ENCODE results near the gene RAPGEF2.

Gene RAPGEF2

DNA sequence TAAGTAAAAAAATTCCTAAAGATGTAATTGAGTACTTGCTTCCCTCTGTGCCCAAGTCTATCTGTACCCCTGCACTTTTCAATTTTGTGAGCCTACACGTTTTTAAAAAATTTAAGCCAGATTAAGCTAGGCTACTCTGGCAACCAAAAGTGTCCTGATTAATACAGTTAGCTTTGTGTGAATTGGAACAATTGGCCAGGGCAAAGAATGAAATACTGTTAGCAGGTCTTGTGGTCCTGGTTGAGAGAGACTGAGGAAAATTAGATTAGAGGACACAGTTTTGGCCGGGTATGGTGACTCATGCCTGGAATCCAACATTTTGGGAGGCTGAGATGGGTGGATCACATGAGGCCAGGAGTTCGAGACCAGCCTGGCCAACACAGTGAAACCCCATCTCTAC lies 293.3 kb downstream of the RAPGEF2 start:
- no peak overlapping the region for H3K14ac ChIP-seq (ENCODE audit: low read length in 2 of 2)
- H3K4me1 ChIP-seq (ENCODE audit: control insufficient read depth, insufficient read depth, low read depth, low read length) = peaks cover 4% of the 10 kb centered on the region
- WGBS = 100% methylated on average over 1 of the region's 3 CpGs

DNA sequence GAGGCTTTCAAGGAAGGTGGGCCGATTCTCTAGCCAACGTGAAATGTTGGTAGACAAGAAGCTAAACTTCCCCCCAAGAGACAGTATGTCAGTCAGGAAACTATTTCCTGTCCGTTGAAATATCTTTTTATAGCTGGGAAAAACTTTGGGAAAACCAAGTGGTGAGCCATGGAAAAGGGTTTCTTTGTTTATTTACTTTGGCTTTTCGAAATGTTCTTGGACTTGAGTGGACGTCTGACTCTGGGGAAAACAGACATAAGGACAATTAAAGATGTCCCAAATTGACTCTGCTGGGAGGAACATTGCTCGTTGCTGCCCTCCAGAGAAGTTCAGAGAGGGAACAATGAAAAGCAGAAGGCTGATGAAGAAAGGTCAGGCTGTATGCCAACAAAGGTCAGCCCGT lies 295.4 kb downstream of the RAPGEF2 start:
- Histone ChIP-seq H3K4ac (ENCODE audit: low read depth in 1 of 2, low read length in 2 of 2) (no peak overlapping the region), H3K14ac (ENCODE audit: low read length in 2 of 2) (peak overlapping the region in 1 of 2 experiments; percentile 58), H4K8ac (ENCODE audit: low read length) (peak overlapping the region; percentile 54), H4K91ac (ENCODE audit: low read length) (no peak overlapping the region), H2BK120ac (ENCODE audit: low read depth, low read length) (peak overlapping the region; percentile 54), H3K36me3 (ENCODE audit: control insufficient read depth in 1 of 2, insufficient read depth in 2 of 2, low read depth in 1 of 2, low read length in 2 of 2) (no peaks in the 10 kb centered on the region), H3K23ac (ENCODE audit: low read length in 2 of 2) (no peak overlapping the region), H3K9ac (ENCODE audit: low read length) (no peak overlapping the region), H3K79me1 (replicated peaks; ENCODE audit: low read length, poor library complexity, severe bottlenecking) (no peaks in the 10 kb centered on the region), H2AK5ac (ENCODE audit: low read length, severe bottlenecking) (no peak overlapping the region), H3K27me3 (ENCODE audit: control insufficient read depth in 1 of 2, insufficient read depth in 1 of 2, low read length in 2 of 2) (no peaks in the 10 kb centered on the region), H3K18ac (ENCODE audit: low read depth in 1 of 2, low read length in 2 of 2) (peak overlapping the region in 1 of 2 experiments; percentile 79), H3K9me3 (ENCODE audit: control insufficient read depth, low read length) (no peaks in the 10 kb centered on the region), H3K27ac (ENCODE audit: low read length, poor library complexity, severe bottlenecking) (no peak overlapping the region), H3K4me3 (ENCODE audit: insufficient read depth in 1 of 2, low read depth in 1 of 2, low read length in 2 of 2) (no peak overlapping the region), H2BK12ac (ENCODE audit: low read length in 2 of 2) (peak overlapping the region in 1 of 2 experiments; percentile 92), H2BK15ac (ENCODE audit: low read depth, poor library complexity, severe bottlenecking) (no peak overlapping the region), H2BK5ac (ENCODE audit: low read depth, low read length, poor library complexity, severe bottlenecking) (no peak overlapping the region), H2AFZ (ENCODE audit: low read depth, low read length) (no peak overlapping the region), H3K4me1 (ENCODE audit: control insufficient read depth, insufficient read depth, low read depth, low read length) (peaks cover 9% of the 10 kb centered on the region), H3K4me2 (ENCODE audit: low read length, poor library complexity, severe bottlenecking) (no peak overlapping the region)
- peak; percentile 76 for DNase-seq
- 13% methylated on average over 5 of the region's 7 CpGs for WGBS

More for the DNA sequence above, 293.3 kb downstream of the RAPGEF2 start:
- no peak for DNase-seq
- Histone ChIP-seq H3K27ac (ENCODE audit: low read length, poor library complexity, severe bottlenecking) (no peak overlapping the region), H3K27me3 (ENCODE audit: control insufficient read depth in 1 of 2, insufficient read depth in 1 of 2, low read length in 2 of 2) (no peaks in the 10 kb centered on the region), H3K4ac (ENCODE audit: low read depth in 1 of 2, low read length in 2 of 2) (no peak overlapping the region), H3K9ac (ENCODE audit: low read length) (no peak overlapping the region), H3K9me3 (ENCODE audit: control insufficient read depth, low read length) (no peaks in the 10 kb centered on the region), H4K91ac (ENCODE audit: low read length) (no peak overlapping the region), H2BK5ac (ENCODE audit: low read depth, low read length, poor library complexity, severe bottlenecking) (no peak overlapping the region), H3K23ac (ENCODE audit: low read length in 2 of 2) (no peak overlapping the region), H2AK5ac (ENCODE audit: low read length, severe bottlenecking) (no peak overlapping the region), H2AFZ (ENCODE audit: low read depth, low read length) (no peak overlapping the region), H3K4me2 (ENCODE audit: low read length, poor library complexity, severe bottlenecking) (no peak overlapping the region), H4K8ac (ENCODE audit: low read length) (no peak overlapping the region), H3K79me1 (replicated peaks; ENCODE audit: low read length, poor library complexity, severe bottlenecking) (no peaks in the 10 kb centered on the region), H3K36me3 (ENCODE audit: control insufficient read depth in 1 of 2, insufficient read depth in 2 of 2, low read depth in 1 of 2, low read length in 2 of 2) (no peaks in the 10 kb centered on the region), H2BK120ac (ENCODE audit: low read depth, low read length) (no peak overlapping the region), H2BK12ac (ENCODE audit: low read length in 2 of 2) (no peak overlapping the region), H3K18ac (ENCODE audit: low read depth in 1 of 2, low read length in 2 of 2) (no peak overlapping the region), H2BK15ac (ENCODE audit: low read depth, poor library complexity, severe bottlenecking) (no peak overlapping the region), H3K4me3 (ENCODE audit: insufficient read depth in 1 of 2, low read depth in 1 of 2, low read length in 2 of 2) (no peak overlapping the region)

GRCh38 chr4:159400558-159401225 lies 297.8 kb downstream of the RAPGEF2 start:
- peak overlapping the region in 1 of 2 experiments; percentile 56 for H3K4me3 ChIP-seq (ENCODE audit: insufficient read depth in 1 of 2, low read depth in 1 of 2, low read length in 2 of 2)
- H3K4me1 ChIP-seq (ENCODE audit: control insufficient read depth, insufficient read depth, low read depth, low read length) = peaks cover 9% of the 10 kb centered on the region
- H4K8ac ChIP-seq (ENCODE audit: low read length) = peak overlapping the region; percentile 83
- H2BK12ac ChIP-seq (ENCODE audit: low read length in 2 of 2) = peak overlapping the region; percentile 90 to 99
- DNase-seq = peak; percentile 83
- WGBS = 41% methylated on average over 12 of the region's 12 CpGs
- H2BK120ac ChIP-seq (ENCODE audit: low read depth, low read length) = peak overlapping the region; percentile 64
- peak overlapping the region; percentile 82 to 88 for H3K18ac ChIP-seq (ENCODE audit: low read depth in 1 of 2, low read length in 2 of 2)
- H4K91ac ChIP-seq (ENCODE audit: low read length) = peak overlapping the region; percentile 95
- peak overlapping the region; percentile 64 to 79 for H3K4ac ChIP-seq (ENCODE audit: low read depth in 1 of 2, low read length in 2 of 2)
- no peak overlapping the region for H3K9ac ChIP-seq (ENCODE audit: low read length)
- no peak overlapping the region for H2AFZ ChIP-seq (ENCODE audit: low read depth, low read length)
- H3K36me3 ChIP-seq (ENCODE audit: control insufficient read depth in 1 of 2, insufficient read depth in 2 of 2, low read depth in 1 of 2, low read length in 2 of 2) = no peaks in the 10 kb centered on the region
- H3K9me3 ChIP-seq (ENCODE audit: control insufficient read depth, low read length) = no peaks in the 10 kb centered on the region
- no peak overlapping the region for H3K23ac ChIP-seq (ENCODE audit: low read length in 2 of 2)
- peak overlapping the region; percentile 77 for H2BK15ac ChIP-seq (ENCODE audit: low read depth, poor library complexity, severe bottlenecking)
- no peak overlapping the region for H2BK5ac ChIP-seq (ENCODE audit: low read depth, low read length, poor library complexity, severe bottlenecking)
- H2AK5ac ChIP-seq (ENCODE audit: low read length, severe bottlenecking) = no peak overlapping the region
- no peak overlapping the region for H3K14ac ChIP-seq (ENCODE audit: low read length in 2 of 2)
- H3K27ac ChIP-seq (ENCODE audit: low read length, poor library complexity, severe bottlenecking) = no peak overlapping the region
- H3K4me2 ChIP-seq (ENCODE audit: low read length, poor library complexity, severe bottlenecking) = no peak overlapping the region
- no peaks in the 10 kb centered on the region for H3K79me1 ChIP-seq (replicated peaks; ENCODE audit: low read length, poor library complexity, severe bottlenecking)
- no peaks in the 10 kb centered on the region for H3K27me3 ChIP-seq (ENCODE audit: control insufficient read depth in 1 of 2, insufficient read depth in 1 of 2, low read length in 2 of 2)

DNA sequence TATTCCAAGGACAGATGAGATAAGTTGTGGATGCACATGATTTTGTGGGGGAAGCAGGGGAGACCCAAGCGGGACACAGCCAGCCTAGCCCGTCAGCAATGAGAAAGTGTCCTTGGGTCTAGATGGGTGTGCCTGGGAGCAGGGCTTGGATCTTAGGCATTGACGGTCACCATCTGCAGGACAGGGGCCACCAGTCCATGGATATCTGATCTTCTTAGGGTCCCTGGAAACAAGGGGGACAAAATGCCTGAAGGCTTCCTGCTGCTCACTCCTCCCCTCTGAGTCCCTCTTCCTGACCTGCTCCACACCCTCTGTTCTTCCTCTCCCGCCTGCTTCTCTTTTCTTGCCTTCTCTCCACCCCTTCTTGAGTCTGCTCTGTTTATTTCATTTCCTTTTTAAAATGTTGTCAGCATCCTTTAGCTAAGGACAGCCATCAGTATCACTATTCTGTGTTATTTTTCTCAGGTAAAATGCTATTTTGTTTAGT lies 298.4 kb downstream of the RAPGEF2 start:
- 63% methylated on average over 4 of the region's 4 CpGs for WGBS
- H2AK5ac ChIP-seq (ENCODE audit: low read length, severe bottlenecking) = no peak overlapping the region
- H3K4me1 ChIP-seq (ENCODE audit: control insufficient read depth, insufficient read depth, low read depth, low read length) = peaks cover 9% of the 10 kb centered on the region

More for the DNA sequence above, 298.4 kb downstream of the RAPGEF2 start:
- peak overlapping the region; percentile 67 for H4K91ac ChIP-seq (ENCODE audit: low read length)
- no peaks in the 10 kb centered on the region for H3K79me1 ChIP-seq (replicated peaks; ENCODE audit: low read length, poor library complexity, severe bottlenecking)
- H3K18ac ChIP-seq (ENCODE audit: low read depth in 1 of 2, low read length in 2 of 2) = peak overlapping the region; percentile 82 to 88
- no peaks in the 10 kb centered on the region for H3K36me3 ChIP-seq (ENCODE audit: control insufficient read depth in 1 of 2, insufficient read depth in 2 of 2, low read depth in 1 of 2, low read length in 2 of 2)
- peak overlapping the region; percentile 76 to 96 for H2BK12ac ChIP-seq (ENCODE audit: low read length in 2 of 2)
- H3K4ac ChIP-seq (ENCODE audit: low read depth in 1 of 2, low read length in 2 of 2) = peak overlapping the region; percentile 64 to 79
- no peak overlapping the region for H2AFZ ChIP-seq (ENCODE audit: low read depth, low read length)
- peak overlapping the region; percentile 56 for H2BK120ac ChIP-seq (ENCODE audit: low read depth, low read length)
- no peak overlapping the region for H2BK5ac ChIP-seq (ENCODE audit: low read depth, low read length, poor library complexity, severe bottlenecking)
- no peak overlapping the region for H3K23ac ChIP-seq (ENCODE audit: low read length in 2 of 2)
- DNase-seq = no peak
- no peak overlapping the region for H3K9ac ChIP-seq (ENCODE audit: low read length)
- H3K9me3 ChIP-seq (ENCODE audit: control insufficient read depth, low read length) = no peaks in the 10 kb centered on the region
- H3K4me3 ChIP-seq (ENCODE audit: insufficient read depth in 1 of 2, low read depth in 1 of 2, low read length in 2 of 2) = peak overlapping the region in 1 of 2 experiments; percentile 56
- no peak overlapping the region for H3K14ac ChIP-seq (ENCODE audit: low read length in 2 of 2)
- peak overlapping the region; percentile 83 for H4K8ac ChIP-seq (ENCODE audit: low read length)
- no peaks in the 10 kb centered on the region for H3K27me3 ChIP-seq (ENCODE audit: control insufficient read depth in 1 of 2, insufficient read depth in 1 of 2, low read length in 2 of 2)
- no peak overlapping the region for H3K27ac ChIP-seq (ENCODE audit: low read length, poor library complexity, severe bottlenecking)
- peak overlapping the region; percentile 82 for H2BK15ac ChIP-seq (ENCODE audit: low read depth, poor library complexity, severe bottlenecking)
- no peak overlapping the region for H3K4me2 ChIP-seq (ENCODE audit: low read length, poor library complexity, severe bottlenecking)

All from mesenchymal stem cell (in vitro differentiated cells and primary cell).